IPS-18c (cell line): ENCODE data around the gene CAMSAP1.

Source experiments
- H3K4me3 ChIP-seq: 2 replicates; pipeline ENCODE4 v1.7.0; 2013; ENCODE audit warnings: low read depth, mild to moderate bottlenecking, low read length, moderate library complexity; ENCODE audit not compliant: insufficient read depth
- H3K9me3 ChIP-seq: one replicate; pipeline ENCODE4 v1.6.1; 2013; ENCODE audit warnings: mild to moderate bottlenecking, low read length, moderate library complexity; ENCODE audit not compliant: control insufficient read depth, insufficient read depth

CAMSAP1 gene

GRCh38 chr9:135891027-135891631 is 16.2 kb downstream of the CAMSAP1 start:
- H3K9me3 ChIP-seq = no peaks in the 10 kb centered on the region
- no peak overlapping the region for H3K4me3 ChIP-seq

GRCh38 chr9:135890190-135891026 is 16.9 kb downstream of the CAMSAP1 start:
- H3K9me3 ChIP-seq = no peaks in the 10 kb centered on the region

GRCh38 chr9:135889564-135890189 is 17.7 kb downstream of the CAMSAP1 start:
- Histone ChIP-seq H3K4me3 (no peak overlapping the region; the same call in 1 of the 2 replicates), H3K9me3 (no peaks in the 10 kb centered on the region)

More at GRCh38 chr9:135890190-135891026, 16.9 kb downstream of the CAMSAP1 start:
- no peak overlapping the region for H3K4me3 ChIP-seq

GRCh38 chr9:135888766-135889394 is 18.5 kb downstream of the CAMSAP1 start:
- no peak overlapping the region for H3K4me3 ChIP-seq
- no peaks in the 10 kb centered on the region for H3K9me3 ChIP-seq

GRCh38 chr9:135888126-135888765 is 19.1 kb downstream of the CAMSAP1 start:
- Histone ChIP-seq H3K4me3 (no peak overlapping the region), H3K9me3 (no peaks in the 10 kb centered on the region)

- no peaks in the 10 kb centered on the region for H3K9me3 ChIP-seq
- no peak overlapping the region for H3K4me3 ChIP-seq
Observed at GRCh38 chr9:135887585-135888050, 19.7 kb downstream of the CAMSAP1 start.

- Histone ChIP-seq H3K9me3 (no peaks in the 10 kb centered on the region), H3K4me3 (no peak overlapping the region)
Observed at GRCh38 chr9:135887021-135887507, 20.3 kb downstream of the CAMSAP1 start.

- no peak overlapping the region for H3K4me3 ChIP-seq
- H3K9me3 ChIP-seq = no peaks in the 10 kb centered on the region
Observed at GRCh38 chr9:135886147-135886981, 21.0 kb downstream of the CAMSAP1 start.

GRCh38 chr9:135885100-135885853 is 22.1 kb downstream of the CAMSAP1 start:
- H3K9me3 ChIP-seq = no peaks in the 10 kb centered on the region
- no peak overlapping the region for H3K4me3 ChIP-seq

- Histone ChIP-seq H3K9me3 (no peaks in the 10 kb centered on the region), H3K4me3 (no peak overlapping the region)
Observed at GRCh38 chr9:135884328-135885035, 22.9 kb downstream of the CAMSAP1 start.

- H3K4me3 ChIP-seq = no peak overlapping the region
Observed at GRCh38 chr9:135883410-135884089, 23.8 kb downstream of the CAMSAP1 start.

GRCh38 chr9:135882011-135882410 is 25.3 kb downstream of the CAMSAP1 start:
- Histone ChIP-seq H3K4me3 (no peak overlapping the region), H3K9me3 (no peaks in the 10 kb centered on the region)

More at GRCh38 chr9:135883410-135884089, 23.8 kb downstream of the CAMSAP1 start:
- no peaks in the 10 kb centered on the region for H3K9me3 ChIP-seq

GRCh38 chr9:135880438-135880837 is 26.9 kb downstream of the CAMSAP1 start:
- H3K4me3 ChIP-seq = no peak overlapping the region

GRCh38 chr9:135879619-135880018 is 27.7 kb downstream of the CAMSAP1 start:
- Histone ChIP-seq H3K9me3 (no peaks in the 10 kb centered on the region), H3K4me3 (no peak overlapping the region)

More at GRCh38 chr9:135880438-135880837, 26.9 kb downstream of the CAMSAP1 start:
- no peaks in the 10 kb centered on the region for H3K9me3 ChIP-seq
